ENCODE data around the gene DPM2. TPM values are rescaled to one million over a fixed set of nuclear protein-coding genes. Genes with fewer than 3 reads are reported as not detected.

DPM2 gene
- total RNA-seq, 1 experiment from 2014 or later, result 56.1 TPM

DNA sequence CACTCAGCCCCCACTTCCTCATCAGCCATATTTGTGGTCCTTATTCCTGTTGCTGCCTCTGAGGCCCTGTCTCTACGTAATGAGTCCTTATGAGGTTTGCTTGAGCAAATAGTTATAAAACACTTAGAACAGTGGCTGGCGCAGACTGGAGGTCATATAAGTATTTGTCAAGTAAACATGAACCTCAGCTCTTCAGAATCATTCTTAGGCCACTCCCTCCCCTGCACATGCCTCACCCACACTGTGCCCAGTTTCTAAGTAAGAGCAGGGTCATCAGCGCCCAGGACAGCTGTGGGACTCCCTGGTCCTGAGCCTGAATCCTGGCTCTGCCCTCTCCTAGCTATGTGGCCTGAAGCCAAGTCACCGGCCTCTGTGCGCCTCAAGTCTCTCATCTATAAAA, 24.8 kb downstream of the DPM2 start:
- H3K36me3 Mint-ChIP-seq, result peaks cover 6% of the 10 kb centered on the region; the same call in 1 of the 2 replicates
- H3K4me3 Mint-ChIP-seq, result no peak overlapping the region
- H3K4me1 Mint-ChIP-seq, result peaks cover 11% of the 10 kb centered on the region
- no peak for DNase-seq (ENCODE audit: low spot score)
- ATAC-seq, result no peak
- no peaks in the 10 kb centered on the region for H3K9me3 Mint-ChIP-seq
- H3K27ac Mint-ChIP-seq, result no peak overlapping the region
- H3K27me3 Mint-ChIP-seq (ENCODE audit: low read depth), result no peaks in the 10 kb centered on the region; the same call in 1 of the 2 replicates
- POLR2A ChIA-PET, result no interaction called here
- CTCF ChIA-PET, result no interaction called here
- no peak for TF ChIP-seq TP53 (CRISPR knock-in tag; IDR thresholded peaks at IDR 0.05)
- TF ChIP-seq, protein P1, sequence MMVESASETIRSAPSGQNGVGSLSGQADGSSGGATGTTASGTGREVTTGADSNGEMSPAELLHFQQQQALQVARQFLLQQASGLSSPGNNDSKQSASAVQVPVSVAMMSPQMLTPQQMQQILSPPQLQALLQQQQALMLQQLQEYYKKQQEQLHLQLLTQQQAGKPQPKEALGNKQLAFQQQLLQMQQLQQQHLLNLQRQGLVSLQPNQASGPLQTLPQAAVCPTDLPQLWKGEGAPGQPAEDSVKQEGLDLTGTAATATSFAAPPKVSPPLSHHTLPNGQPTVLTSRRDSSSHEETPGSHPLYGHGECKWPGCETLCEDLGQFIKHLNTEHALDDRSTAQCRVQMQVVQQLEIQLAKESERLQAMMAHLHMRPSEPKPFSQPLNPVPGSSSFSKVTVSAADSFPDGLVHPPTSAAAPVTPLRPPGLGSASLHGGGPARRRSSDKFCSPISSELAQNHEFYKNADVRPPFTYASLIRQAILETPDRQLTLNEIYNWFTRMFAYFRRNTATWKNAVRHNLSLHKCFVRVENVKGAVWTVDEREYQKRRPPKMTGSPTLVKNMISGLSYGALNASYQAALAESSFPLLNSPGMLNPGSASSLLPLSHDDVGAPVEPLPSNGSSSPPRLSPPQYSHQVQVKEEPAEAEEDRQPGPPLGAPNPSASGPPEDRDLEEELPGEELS (CRISPR knock-in tag; IDR thresholded peaks at IDR 0.05), result no peak
- TF ChIP-seq, protein P2, sequence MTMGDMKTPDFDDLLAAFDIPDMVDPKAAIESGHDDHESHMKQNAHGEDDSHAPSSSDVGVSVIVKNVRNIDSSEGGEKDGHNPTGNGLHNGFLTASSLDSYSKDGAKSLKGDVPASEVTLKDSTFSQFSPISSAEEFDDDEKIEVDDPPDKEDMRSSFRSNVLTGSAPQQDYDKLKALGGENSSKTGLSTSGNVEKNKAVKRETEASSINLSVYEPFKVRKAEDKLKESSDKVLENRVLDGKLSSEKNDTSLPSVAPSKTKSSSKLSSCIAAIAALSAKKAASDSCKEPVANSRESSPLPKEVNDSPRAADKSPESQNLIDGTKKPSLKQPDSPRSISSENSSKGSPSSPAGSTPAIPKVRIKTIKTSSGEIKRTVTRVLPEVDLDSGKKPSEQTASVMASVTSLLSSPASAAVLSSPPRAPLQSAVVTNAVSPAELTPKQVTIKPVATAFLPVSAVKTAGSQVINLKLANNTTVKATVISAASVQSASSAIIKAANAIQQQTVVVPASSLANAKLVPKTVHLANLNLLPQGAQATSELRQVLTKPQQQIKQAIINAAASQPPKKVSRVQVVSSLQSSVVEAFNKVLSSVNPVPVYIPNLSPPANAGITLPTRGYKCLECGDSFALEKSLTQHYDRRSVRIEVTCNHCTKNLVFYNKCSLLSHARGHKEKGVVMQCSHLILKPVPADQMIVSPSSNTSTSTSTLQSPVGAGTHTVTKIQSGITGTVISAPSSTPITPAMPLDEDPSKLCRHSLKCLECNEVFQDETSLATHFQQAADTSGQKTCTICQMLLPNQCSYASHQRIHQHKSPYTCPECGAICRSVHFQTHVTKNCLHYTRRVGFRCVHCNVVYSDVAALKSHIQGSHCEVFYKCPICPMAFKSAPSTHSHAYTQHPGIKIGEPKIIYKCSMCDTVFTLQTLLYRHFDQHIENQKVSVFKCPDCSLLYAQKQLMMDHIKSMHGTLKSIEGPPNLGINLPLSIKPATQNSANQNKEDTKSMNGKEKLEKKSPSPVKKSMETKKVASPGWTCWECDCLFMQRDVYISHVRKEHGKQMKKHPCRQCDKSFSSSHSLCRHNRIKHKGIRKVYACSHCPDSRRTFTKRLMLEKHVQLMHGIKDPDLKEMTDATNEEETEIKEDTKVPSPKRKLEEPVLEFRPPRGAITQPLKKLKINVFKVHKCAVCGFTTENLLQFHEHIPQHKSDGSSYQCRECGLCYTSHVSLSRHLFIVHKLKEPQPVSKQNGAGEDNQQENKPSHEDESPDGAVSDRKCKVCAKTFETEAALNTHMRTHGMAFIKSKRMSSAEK (CRISPR knock-in tag; IDR thresholded peaks at IDR 0.05; ENCODE audit: borderline replicate concordance), result no peak
- TF ChIP-seq NFYB (CRISPR knock-in tag; conservative IDR thresholded peaks at IDR 0.05; ENCODE audit: low read depth), result no peak
- TF ChIP-seq ZNF232 (CRISPR knock-in tag; IDR thresholded peaks at IDR 0.05), result no peak
- TF ChIP-seq JUN (CRISPR knock-in tag; IDR thresholded peaks at IDR 0.05), result no peak
- TF ChIP-seq, protein P3, sequence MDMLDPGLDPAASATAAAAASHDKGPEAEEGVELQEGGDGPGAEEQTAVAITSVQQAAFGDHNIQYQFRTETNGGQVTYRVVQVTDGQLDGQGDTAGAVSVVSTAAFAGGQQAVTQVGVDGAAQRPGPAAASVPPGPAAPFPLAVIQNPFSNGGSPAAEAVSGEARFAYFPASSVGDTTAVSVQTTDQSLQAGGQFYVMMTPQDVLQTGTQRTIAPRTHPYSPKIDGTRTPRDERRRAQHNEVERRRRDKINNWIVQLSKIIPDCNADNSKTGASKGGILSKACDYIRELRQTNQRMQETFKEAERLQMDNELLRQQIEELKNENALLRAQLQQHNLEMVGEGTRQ (CRISPR knock-in tag; IDR thresholded peaks at IDR 0.05), result no peak
- no peak for TF ChIP-seq MYBL2 (CRISPR knock-in tag; IDR thresholded peaks at IDR 0.05)
- no peak for TF ChIP-seq TEAD1 (CRISPR knock-in tag; IDR thresholded peaks at IDR 0.05)
- TF ChIP-seq ATF2 (CRISPR knock-in tag; IDR thresholded peaks at IDR 0.05; ENCODE audit: borderline replicate concordance, low read depth), result no peak
- no peak for TF ChIP-seq CDX4 (CRISPR knock-in tag; IDR thresholded peaks at IDR 0.05; ENCODE audit: borderline replicate concordance)
- TF ChIP-seq, protein P4, sequence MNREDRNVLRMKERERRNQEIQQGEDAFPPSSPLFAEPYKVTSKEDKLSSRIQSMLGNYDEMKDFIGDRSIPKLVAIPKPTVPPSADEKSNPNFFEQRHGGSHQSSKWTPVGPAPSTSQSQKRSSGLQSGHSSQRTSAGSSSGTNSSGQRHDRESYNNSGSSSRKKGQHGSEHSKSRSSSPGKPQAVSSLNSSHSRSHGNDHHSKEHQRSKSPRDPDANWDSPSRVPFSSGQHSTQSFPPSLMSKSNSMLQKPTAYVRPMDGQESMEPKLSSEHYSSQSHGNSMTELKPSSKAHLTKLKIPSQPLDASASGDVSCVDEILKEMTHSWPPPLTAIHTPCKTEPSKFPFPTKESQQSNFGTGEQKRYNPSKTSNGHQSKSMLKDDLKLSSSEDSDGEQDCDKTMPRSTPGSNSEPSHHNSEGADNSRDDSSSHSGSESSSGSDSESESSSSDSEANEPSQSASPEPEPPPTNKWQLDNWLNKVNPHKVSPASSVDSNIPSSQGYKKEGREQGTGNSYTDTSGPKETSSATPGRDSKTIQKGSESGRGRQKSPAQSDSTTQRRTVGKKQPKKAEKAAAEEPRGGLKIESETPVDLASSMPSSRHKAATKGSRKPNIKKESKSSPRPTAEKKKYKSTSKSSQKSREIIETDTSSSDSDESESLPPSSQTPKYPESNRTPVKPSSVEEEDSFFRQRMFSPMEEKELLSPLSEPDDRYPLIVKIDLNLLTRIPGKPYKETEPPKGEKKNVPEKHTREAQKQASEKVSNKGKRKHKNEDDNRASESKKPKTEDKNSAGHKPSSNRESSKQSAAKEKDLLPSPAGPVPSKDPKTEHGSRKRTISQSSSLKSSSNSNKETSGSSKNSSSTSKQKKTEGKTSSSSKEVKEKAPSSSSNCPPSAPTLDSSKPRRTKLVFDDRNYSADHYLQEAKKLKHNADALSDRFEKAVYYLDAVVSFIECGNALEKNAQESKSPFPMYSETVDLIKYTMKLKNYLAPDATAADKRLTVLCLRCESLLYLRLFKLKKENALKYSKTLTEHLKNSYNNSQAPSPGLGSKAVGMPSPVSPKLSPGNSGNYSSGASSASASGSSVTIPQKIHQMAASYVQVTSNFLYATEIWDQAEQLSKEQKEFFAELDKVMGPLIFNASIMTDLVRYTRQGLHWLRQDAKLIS (CRISPR knock-in tag; IDR thresholded peaks at IDR 0.05; ENCODE audit: borderline replicate concordance), result no peak
- no peak for TF ChIP-seq AR (CRISPR knock-in tag; IDR thresholded peaks at IDR 0.05)
- no peak for TF ChIP-seq ZNF263 (CRISPR knock-in tag; IDR thresholded peaks at IDR 0.05; ENCODE audit: low read depth)
- TF ChIP-seq, protein P5, sequence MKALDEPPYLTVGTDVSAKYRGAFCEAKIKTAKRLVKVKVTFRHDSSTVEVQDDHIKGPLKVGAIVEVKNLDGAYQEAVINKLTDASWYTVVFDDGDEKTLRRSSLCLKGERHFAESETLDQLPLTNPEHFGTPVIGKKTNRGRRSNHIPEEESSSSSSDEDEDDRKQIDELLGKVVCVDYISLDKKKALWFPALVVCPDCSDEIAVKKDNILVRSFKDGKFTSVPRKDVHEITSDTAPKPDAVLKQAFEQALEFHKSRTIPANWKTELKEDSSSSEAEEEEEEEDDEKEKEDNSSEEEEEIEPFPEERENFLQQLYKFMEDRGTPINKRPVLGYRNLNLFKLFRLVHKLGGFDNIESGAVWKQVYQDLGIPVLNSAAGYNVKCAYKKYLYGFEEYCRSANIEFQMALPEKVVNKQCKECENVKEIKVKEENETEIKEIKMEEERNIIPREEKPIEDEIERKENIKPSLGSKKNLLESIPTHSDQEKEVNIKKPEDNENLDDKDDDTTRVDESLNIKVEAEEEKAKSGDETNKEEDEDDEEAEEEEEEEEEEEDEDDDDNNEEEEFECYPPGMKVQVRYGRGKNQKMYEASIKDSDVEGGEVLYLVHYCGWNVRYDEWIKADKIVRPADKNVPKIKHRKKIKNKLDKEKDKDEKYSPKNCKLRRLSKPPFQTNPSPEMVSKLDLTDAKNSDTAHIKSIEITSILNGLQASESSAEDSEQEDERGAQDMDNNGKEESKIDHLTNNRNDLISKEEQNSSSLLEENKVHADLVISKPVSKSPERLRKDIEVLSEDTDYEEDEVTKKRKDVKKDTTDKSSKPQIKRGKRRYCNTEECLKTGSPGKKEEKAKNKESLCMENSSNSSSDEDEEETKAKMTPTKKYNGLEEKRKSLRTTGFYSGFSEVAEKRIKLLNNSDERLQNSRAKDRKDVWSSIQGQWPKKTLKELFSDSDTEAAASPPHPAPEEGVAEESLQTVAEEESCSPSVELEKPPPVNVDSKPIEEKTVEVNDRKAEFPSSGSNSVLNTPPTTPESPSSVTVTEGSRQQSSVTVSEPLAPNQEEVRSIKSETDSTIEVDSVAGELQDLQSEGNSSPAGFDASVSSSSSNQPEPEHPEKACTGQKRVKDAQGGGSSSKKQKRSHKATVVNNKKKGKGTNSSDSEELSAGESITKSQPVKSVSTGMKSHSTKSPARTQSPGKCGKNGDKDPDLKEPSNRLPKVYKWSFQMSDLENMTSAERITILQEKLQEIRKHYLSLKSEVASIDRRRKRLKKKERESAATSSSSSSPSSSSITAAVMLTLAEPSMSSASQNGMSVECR (CRISPR knock-in tag; IDR thresholded peaks at IDR 0.05; ENCODE audit: borderline replicate concordance), result no peak
- no peak for TF ChIP-seq ZBTB21 (CRISPR knock-in tag; IDR thresholded peaks at IDR 0.05; ENCODE audit: borderline replicate concordance)
- TF ChIP-seq NFATC4 (CRISPR knock-in tag; IDR thresholded peaks at IDR 0.05), result no peak
